Activated T-cell treated with anti-CD3 and anti-CD28 coated beads for 48 hours (primary cell): Measurements from ENCODE around the gene KIF3C.
"Not testable (repeated sequence)": the region's sequence is repeated elsewhere in the genome, so short reads cannot be mapped to it uniquely, and the experiment has no call there.

Source experiments
- DNase-seq: peaks from one replicate; pipeline ENCODE4 v3.0.0-alpha.2; 2020; ENCODE audit warnings: low read depth

The KIF3C gene

GRCh38 chr2:25960920-25961319 is 21.4 kb downstream of the KIF3C start:
- DNase-seq, result no peak

GRCh38 chr2:25960396-25960795 is 21.9 kb downstream of the KIF3C start:
- DNase-seq, result no peak

- not testable (repeated sequence) for DNase-seq
Measured at GRCh38 chr2:25958611-25959010, 23.7 kb downstream of the KIF3C start.

- DNase-seq, result no peak
Measured at GRCh38 chr2:25957743-25958142, 24.6 kb downstream of the KIF3C start.

DNA sequence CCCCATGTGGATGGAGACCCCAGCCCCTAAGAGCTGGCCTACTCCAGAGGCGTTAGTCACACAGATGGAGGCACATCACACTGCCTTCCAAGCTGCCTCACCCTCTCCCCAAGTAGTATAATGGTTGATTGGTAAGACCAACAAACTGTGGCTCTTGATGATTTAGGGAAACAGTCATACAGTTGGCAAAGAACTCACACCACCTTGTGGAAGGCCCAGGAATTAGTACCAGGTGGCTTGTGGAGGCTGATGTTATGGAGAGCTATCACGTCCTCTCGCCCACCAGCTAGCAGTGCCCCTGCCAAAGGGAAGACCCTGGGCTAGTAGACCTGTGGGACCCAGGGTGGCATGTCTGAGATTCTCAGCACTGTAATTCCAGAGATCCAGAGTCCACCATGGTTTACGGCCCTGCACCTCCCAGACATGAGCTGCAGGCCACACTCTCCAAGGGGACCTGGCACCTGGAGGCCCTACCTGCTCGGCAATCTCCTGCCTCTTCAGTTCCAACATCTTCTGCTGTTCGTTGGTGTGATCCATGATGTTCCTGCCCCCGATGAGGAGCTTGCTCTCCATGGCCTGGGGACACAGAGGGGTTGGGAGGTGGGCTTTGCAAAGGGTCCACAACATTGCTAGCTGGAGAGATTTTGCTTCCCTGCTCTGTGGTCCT is 26.3 kb downstream of the KIF3C start:
- no peak for DNase-seq

DNA sequence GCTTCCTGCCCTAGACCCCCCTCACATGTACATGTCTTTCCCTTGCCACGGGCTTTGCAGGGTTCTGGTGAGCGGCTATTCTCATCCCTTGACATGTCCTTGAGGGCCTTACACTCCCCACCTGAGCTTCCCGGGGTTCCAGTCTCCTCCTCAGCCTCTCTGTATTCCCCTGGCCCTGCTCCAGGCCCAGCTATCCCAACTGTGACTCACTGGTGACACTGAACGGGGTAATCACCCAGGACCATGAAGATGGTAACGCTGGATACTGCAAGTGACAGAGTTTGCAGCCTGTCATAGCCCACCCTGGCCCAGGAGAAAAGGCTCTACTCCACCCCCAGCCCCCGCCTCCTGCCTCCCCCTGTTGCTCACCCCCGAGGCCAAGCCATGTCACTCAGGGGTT is 27.3 kb downstream of the KIF3C start:
- DNase-seq, result no peak

- no peak for DNase-seq
Measured at GRCh38 chr2:25954199-25954752, 28.0 kb downstream of the KIF3C start.

- DNase-seq, result peak; percentile 69
Measured at GRCh38 chr2:25951071-25951547, 31.2 kb downstream of the KIF3C start.

- DNase-seq, result no peak
Measured at GRCh38 chr2:25948437-25948836, 33.9 kb downstream of the KIF3C start.

GRCh38 chr2:25941042-25941441 is 41.3 kb downstream of the KIF3C start:
- DNase-seq, result no peak

DNA sequence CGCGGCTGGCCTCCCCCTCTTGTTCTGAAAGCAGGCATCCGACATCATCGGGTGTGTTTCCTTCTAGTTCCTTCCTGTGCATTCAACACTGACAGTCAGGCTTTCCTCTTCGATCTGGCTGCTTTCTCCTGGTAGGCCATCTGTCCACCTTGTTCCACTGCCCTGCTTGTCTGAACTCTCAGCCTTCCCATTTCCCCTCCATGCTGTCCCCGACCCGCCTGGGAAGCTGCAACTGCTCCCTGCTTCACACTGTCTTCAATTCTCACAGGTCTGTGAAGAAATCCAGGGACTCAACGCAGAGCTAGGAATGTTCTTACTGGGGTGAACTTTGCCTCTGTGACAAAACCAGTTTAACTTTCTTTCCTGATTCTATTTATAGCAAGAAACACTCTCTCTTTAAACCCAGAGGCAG is 43.0 kb downstream of the KIF3C start:
- DNase-seq, result no peak

- no peak for DNase-seq
Measured at GRCh38 chr2:25938345-25938744, 44.0 kb downstream of the KIF3C start.

DNA sequence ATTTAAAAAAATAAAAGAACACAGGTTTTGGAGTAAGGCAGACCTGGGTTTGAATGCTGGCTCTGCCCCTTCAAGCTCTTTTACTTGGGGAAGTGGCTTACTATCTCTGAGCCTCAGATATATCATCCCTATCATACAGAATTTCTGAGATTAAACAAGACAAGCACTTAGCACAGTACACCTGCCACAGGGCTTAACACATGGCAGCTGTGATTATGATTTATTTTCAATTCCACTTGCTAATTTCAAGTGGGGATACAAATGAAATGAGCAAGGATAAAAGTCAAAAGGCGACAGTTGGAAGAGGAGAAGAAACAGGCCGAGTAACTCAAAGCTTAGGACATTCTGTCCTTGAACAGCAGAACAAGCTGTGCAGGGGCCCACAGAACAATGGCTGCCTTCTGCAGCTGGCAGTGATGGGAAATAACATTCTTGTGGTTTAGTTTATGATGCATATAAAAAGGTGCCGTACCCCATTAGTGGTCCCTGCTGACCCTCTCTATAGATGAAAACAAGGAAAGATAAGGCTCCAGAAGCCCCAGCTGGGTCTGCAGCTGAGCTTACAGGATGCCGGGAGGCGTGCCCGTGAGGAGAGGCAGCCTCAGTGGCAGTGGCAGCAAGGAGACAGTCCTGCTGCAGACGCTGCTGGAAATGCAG is 45.3 kb downstream of the KIF3C start:
- no peak for DNase-seq

DNA sequence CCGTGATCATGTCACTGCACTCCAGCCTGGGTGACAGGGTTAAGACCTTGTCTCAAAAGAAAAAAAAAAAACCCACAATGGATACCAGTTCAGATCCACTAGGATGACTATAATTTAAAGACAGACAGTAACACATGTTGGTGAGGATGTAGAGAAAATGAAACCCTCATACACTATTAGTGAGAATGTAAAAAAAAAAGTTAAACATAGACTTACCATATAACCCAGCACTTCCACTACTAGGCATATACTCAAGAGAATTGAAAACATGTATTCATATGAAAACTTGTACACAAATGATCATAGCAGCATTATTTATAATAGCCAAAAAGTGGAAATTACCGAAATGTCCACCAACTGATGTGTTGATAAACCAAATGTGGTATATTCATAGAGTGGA is 48.7 kb downstream of the KIF3C start:
- no peak for DNase-seq

GRCh38 chr2:25929789-25930473 is 52.4 kb downstream of the KIF3C start:
- DNase-seq, result no peak

- no peak for DNase-seq
Measured at GRCh38 chr2:25928668-25929067, 53.6 kb downstream of the KIF3C start.

DNA sequence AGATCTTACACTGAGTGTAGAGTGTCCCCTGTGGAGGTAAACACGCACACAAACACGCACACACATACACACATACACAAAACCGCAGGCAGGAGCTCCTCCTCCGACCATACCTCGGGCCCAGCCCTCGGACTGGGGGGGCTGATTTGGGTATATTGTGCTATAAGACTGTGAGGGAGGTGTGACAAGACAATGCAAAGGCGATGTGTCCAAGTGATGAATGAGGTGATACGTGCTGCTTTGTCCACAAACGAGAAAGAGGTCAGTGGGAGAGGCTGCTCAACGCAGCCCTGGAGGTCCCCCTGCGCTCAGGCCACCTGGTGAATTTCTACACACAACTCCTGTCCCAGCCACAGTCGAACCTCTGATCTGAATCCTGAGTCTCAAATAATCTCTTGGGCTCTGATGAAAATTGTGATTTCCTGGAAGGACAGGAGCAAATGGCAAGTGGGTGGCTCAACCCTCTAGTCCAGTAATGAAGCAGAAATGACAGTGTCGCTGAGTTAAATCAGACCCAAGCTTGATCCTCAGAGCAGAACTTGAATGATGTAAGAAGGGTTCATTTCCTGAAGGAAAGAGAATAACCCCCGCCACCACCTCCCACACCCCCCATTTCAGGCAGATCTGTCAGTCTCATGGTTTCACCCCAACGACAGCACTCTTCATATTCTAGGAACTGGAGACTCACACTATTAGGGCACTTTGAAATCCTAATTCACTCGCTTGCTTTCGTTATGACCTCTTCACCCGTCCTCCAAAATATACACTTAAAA is 55.1 kb downstream of the KIF3C start:
- no peak for DNase-seq

DNA sequence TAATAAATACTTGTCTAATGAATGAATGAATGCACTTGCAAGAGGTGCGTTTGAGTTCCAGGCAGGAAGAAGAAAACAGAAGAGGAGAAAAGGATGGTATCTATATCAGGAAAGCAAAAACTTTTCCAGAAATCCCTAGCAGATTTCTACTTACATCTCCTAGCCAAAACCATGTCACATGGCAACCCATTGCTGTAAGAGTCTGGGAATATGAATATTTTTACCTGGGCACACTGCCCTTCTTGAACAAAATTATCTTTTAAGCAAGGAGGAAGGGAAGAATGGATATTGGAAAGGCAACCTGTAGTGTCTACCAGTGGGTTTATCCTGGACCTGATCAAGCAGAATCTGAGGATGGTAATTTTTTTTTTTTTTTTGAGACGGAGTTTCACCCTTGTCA is 59.8 kb downstream of the KIF3C start:
- no peak for DNase-seq

DNA sequence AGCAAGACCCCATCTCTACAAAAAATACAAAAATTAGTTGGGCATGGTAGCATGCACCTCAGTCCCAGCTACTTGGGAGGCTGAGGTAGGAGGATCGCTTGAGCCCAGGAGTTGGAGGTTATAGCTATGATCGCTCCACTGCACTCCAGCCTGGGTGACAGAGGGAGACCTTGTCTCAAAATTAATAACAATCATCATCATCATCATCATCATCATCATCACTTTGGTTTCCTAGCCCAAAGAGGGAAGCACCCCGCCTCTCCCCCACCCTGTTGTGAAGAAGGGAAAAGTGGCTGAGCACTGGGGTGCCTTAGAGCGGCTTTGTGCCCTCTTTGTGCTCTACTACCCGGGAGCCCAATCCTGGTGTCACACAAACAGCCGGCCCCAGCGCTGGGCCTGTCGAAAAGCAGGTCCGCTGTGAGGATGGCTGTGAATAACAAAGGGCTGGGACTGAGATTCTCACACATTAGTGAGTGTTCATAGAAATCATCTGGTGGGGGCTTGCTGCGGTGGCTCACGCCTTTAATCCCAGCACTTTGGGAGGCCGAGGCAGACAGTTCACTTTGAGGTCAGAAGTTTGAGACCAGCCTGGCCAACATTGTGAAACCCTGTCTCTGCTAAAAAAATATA is 61.4 kb downstream of the KIF3C start:
- no peak for DNase-seq

DNA sequence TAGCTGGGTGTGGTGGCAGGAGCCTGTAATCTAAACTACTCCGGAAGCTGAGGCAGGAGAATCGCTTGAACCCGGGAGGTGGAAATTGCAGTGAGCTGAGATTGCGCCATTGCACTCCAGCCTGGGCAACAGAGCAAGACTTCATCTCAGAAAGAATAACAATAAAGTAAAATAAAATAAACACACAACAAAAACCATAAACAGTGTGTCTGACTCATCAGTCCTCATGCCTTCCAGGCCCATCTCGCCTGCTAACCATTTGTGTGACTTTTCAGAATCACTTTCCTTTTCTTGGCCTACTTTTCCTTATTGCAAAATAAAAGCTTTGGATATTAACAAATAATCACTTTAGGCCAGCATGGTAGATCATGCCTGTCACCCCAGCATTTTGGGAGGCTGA is 62.0 kb downstream of the KIF3C start:
- DNase-seq, result no peak

DNA sequence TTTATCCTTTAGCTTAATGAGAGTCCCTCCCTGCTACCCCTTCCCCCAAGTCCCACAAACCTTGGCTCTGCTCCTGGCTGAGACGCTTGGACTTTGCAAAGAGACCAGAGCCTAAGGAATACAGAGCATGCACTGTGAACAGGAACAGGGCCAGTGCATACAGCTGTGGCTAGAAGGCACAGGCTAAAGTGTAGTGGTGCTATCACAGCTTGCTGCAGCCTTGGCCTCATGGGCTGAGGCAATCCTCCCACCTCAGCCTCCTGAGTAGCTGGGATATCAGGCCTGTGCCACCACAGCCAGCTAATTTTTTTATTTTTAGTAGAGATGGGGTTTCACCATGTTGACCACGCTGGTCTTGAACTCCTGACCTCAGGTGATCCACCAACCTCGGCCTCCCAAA is 64.5 kb downstream of the KIF3C start:
- DNase-seq, result no peak

DNA sequence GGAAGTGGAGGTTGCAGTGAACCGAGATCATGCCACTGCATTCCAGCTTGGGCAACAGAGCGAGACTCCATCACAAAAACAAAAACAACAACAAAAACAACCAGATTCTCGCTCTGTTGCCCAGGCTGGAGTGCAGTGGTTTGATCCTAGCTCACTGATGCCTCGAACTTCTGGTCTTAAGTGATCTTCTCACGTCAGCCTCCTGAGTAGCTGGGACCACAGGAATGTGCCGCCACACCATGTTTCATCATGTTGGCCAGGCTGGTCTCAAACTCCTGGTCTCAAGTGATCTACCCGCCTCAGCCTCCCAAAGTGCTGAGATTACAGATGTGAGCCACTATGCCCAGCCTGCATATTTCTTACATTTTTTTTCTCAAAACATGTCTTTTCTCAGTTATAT is 64.9 kb downstream of the KIF3C start:
- not testable (repeated sequence) for DNase-seq
